ENCODE measurements around the gene PRXL2B. TPM values are rescaled to one million over a fixed set of nuclear protein-coding genes. Genes with fewer than 3 reads are reported as not detected.
"Not testable (repeated sequence)": the region's sequence is repeated elsewhere in the genome, so short reads cannot be mapped to it uniquely, and the experiment has no call there.

Gene PRXL2B
- total RNA-seq, 1 donor from 2014 or later = 10.0 TPM

GRCh38 chr1:2567083-2567679 lies 19.4 kb upstream of the PRXL2B start:
- TF ChIP-seq EZH2phosphoT487 (IDR thresholded peaks at IDR 0.05) = no peak
- TF ChIP-seq EZH2 (IDR thresholded peaks at IDR 0.05) = no peak
- TF ChIP-seq, protein P1, sequence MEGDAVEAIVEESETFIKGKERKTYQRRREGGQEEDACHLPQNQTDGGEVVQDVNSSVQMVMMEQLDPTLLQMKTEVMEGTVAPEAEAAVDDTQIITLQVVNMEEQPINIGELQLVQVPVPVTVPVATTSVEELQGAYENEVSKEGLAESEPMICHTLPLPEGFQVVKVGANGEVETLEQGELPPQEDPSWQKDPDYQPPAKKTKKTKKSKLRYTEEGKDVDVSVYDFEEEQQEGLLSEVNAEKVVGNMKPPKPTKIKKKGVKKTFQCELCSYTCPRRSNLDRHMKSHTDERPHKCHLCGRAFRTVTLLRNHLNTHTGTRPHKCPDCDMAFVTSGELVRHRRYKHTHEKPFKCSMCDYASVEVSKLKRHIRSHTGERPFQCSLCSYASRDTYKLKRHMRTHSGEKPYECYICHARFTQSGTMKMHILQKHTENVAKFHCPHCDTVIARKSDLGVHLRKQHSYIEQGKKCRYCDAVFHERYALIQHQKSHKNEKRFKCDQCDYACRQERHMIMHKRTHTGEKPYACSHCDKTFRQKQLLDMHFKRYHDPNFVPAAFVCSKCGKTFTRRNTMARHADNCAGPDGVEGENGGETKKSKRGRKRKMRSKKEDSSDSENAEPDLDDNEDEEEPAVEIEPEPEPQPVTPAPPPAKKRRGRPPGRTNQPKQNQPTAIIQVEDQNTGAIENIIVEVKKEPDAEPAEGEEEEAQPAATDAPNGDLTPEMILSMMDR (IDR thresholded peaks at IDR 0.05) = no peak
- no peaks in the 10 kb centered on the region for H3F3A ChIP-seq (ENCODE audit: low read depth)
- Mint-ChIP-seq H3K36me3 (no peaks in the 10 kb centered on the region), H3K27ac (no peak overlapping the region), H3K4me3 (no peak overlapping the region), H3K4me1 (peaks cover 2% of the 10 kb centered on the region), H3K9me3 (no peaks in the 10 kb centered on the region), H3K27me3 (ENCODE audit: insufficient read depth, low read depth) (peaks cover 6% of the 10 kb centered on the region)
- H3K4me3 ChIP-seq = no peak overlapping the region
- no peak overlapping the region for H3K4me2 ChIP-seq
- no peak for DNase-seq (ENCODE audit: low spot score)
- no peaks in the 10 kb centered on the region for H3K79me2 ChIP-seq (ENCODE audit: low read depth)
- no peaks in the 10 kb centered on the region for H3K4me1 ChIP-seq
- no peaks in the 10 kb centered on the region for H3K36me3 ChIP-seq
- no peaks in the 10 kb centered on the region for H3K27me3 ChIP-seq
- no peaks in the 10 kb centered on the region for H4K20me1 ChIP-seq (ENCODE audit: low read depth)
- H3K27ac ChIP-seq = no peak overlapping the region
- H2AFZ ChIP-seq (replicated peaks) = no peak overlapping the region
- H3K9ac ChIP-seq = no peak overlapping the region
- H3K9me3 ChIP-seq (ENCODE audit: low read depth) = no peaks in the 10 kb centered on the region

- H3K27ac Mint-ChIP-seq; H3K36me3 Mint-ChIP-seq; H3K9me3 Mint-ChIP-seq; H3K4me3 Mint-ChIP-seq; H3K9ac ChIP-seq; H3K27ac ChIP-seq; H2AFZ ChIP-seq (replicated peaks); H4K20me1 ChIP-seq (ENCODE audit: low read depth); H3K4me2 ChIP-seq; H3F3A ChIP-seq (ENCODE audit: low read depth); H3K9me3 ChIP-seq (ENCODE audit: low read depth); H3K27me3 ChIP-seq; H3K4me1 ChIP-seq; H3K4me3 ChIP-seq; H3K79me2 ChIP-seq (ENCODE audit: low read depth); H3K4me1 Mint-ChIP-seq; DNase-seq (ENCODE audit: low spot score); H3K27me3 Mint-ChIP-seq (ENCODE audit: insufficient read depth, low read depth); H3K36me3 ChIP-seq: not testable (repeated sequence)
Observed at GRCh38 chr1:2568187-2568816, 18.3 kb upstream of the PRXL2B start.

GRCh38 chr1:2569060-2569459 lies 17.5 kb upstream of the PRXL2B start:
- Histone ChIP-seq H3F3A (ENCODE audit: low read depth) (no peaks in the 10 kb centered on the region), H3K9ac (no peak overlapping the region), H3K9me3 (ENCODE audit: low read depth) (no peaks in the 10 kb centered on the region), H2AFZ (replicated peaks) (no peak overlapping the region), H3K27ac (no peak overlapping the region), H3K4me3 (no peak overlapping the region), H3K36me3 (no peaks in the 10 kb centered on the region), H3K4me2 (no peak overlapping the region), H3K27me3 (no peaks in the 10 kb centered on the region), H3K79me2 (ENCODE audit: low read depth) (no peaks in the 10 kb centered on the region), H4K20me1 (ENCODE audit: low read depth) (no peaks in the 10 kb centered on the region), H3K4me1 (no peaks in the 10 kb centered on the region)
- TF ChIP-seq EZH2 (IDR thresholded peaks at IDR 0.05) (no peak), EZH2phosphoT487 (IDR thresholded peaks at IDR 0.05) (no peak)
- TF ChIP-seq, protein P1 (IDR thresholded peaks at IDR 0.05) = no peak
- Mint-ChIP-seq H3K36me3 (no peaks in the 10 kb centered on the region), H3K4me3 (no peak overlapping the region), H3K4me1 (no peaks in the 10 kb centered on the region), H3K27me3 (ENCODE audit: insufficient read depth, low read depth) (peaks cover 6% of the 10 kb centered on the region), H3K27ac (no peak overlapping the region), H3K9me3 (peaks cover 12% of the 10 kb centered on the region)
- DNase-seq (ENCODE audit: low spot score) = no peak

DNA sequence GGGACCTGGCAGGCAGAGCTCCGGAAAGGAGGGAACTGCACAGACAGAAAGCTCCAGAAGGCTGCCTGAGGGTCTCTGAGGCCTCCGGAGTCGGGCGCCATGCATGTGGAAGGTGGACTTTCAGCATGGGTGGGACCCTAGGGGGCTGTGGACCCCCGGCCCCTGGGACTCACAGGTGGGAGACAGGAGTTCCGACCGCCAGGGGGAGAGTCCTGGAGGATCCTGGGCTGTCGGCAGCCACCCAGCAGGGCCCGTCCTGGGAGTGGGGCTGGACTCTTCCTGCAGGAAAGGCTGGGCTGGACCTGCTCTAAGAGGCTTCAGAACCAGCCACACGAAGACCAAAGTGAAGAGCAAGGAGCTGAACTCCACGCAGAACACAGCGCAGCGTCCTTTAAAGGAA lies 16.9 kb upstream of the PRXL2B start:
- not testable (repeated sequence) for H3K27ac ChIP-seq; H3K4me1 ChIP-seq; H4K20me1 ChIP-seq (ENCODE audit: low read depth); H3K4me3 Mint-ChIP-seq; H3K27me3 ChIP-seq; H3K27ac Mint-ChIP-seq; H3K4me3 ChIP-seq; H2AFZ ChIP-seq (replicated peaks); H3K36me3 ChIP-seq; H3K36me3 Mint-ChIP-seq; H3K9me3 ChIP-seq (ENCODE audit: low read depth); H3K9ac ChIP-seq; H3F3A ChIP-seq (ENCODE audit: low read depth); H3K79me2 ChIP-seq (ENCODE audit: low read depth); DNase-seq (ENCODE audit: low spot score); H3K4me1 Mint-ChIP-seq; H3K4me2 ChIP-seq; H3K27me3 Mint-ChIP-seq (ENCODE audit: insufficient read depth, low read depth)
- peaks cover 14% of the 10 kb centered on the region for H3K9me3 Mint-ChIP-seq

All from neural progenitor cell (in vitro differentiated cells).